ENCODE measurements around the gene GRIA3.
A peak's percentile ranks its signal among the peaks of the same experiment; 100 is the strongest.

GRIA3 gene

DNA sequence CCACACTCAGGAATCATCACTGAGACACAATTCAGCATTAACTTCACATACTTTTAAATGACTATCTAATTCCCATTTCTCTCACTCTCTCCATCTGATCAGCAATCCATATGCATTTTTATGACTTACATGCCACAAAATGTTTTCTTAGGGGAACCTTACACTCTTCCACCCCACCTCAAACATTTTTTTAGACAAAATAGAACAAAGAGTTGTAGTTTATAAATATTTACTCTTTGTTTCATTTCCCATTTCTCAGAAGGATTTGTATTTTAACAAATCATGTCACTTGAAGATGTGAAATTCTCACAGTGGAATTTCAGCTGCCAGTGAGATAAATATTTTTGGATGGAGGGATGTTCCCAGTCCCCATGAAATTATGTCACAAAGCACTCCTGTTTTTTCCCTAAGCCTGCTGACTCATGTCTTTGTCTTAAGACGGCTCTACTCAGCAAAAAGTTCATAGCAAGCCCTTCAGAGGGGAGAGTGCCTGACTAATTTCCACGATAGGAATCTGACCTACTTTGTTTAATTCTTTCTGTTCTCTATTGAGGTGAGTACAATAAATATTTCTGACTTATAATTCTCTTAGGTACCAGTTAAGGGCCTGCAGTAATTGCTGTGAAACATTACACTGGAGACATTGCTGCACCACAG is 291.1 kb downstream of the GRIA3 start:
- H3K36me3 ChIP-seq (ENCODE audit: insufficient read depth, low read length), result no peaks in the 10 kb centered on the region

DNA sequence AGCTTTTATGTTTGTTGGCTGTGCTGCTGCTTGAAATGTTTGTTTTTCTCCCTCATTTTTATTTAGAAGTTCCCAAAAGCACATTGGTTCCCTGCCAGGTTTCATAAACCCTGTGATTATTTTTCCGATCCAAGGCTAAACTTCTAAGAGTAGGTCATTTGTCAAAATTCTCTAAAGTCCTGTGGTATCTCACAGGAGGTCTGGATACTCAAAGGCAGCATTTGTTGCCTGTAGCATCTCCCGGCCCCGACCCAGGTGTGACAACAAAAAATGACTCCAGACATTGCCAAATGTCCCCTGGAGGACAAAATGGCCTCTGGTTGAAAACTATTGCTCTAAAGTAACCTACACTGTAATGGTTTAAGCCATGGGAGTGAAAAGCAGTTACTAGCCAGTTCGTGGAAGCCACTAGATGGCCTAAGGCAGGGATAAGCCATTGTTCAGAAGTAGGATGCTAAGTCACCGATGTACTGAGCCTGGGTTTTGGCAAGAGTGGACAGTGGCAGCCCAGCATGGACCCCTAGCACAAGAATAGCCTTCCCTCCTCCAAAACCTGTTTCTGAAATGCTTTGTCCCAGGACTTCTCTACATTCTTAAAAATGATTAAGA is 292.6 kb downstream of the GRIA3 start:
- Histone ChIP-seq H3K9me3 (ENCODE audit: low read length) (no peaks in the 10 kb centered on the region), H3K27me3 (ENCODE audit: control insufficient read depth in 1 of 2, insufficient read depth in 2 of 2, low read length in 2 of 2) (no peaks in the 10 kb centered on the region), H3K9ac (ENCODE audit: low read length) (no peak overlapping the region), H3K4me3 (ENCODE audit: low read depth in 1 of 2, low read length in 2 of 2) (no peak overlapping the region), H3K27ac (ENCODE audit: low read depth, low read length) (no peak overlapping the region), H3K4me1 (ENCODE audit: insufficient read depth, low read length) (peaks cover 7% of the 10 kb centered on the region), H3K36me3 (ENCODE audit: insufficient read depth, low read length) (no peaks in the 10 kb centered on the region)

More for the DNA sequence above, 291.1 kb downstream of the GRIA3 start:
- no peak overlapping the region for H3K4me3 ChIP-seq (ENCODE audit: low read depth in 1 of 2, low read length in 2 of 2)
- H3K9me3 ChIP-seq (ENCODE audit: low read length), result no peaks in the 10 kb centered on the region
- peaks cover 7% of the 10 kb centered on the region for H3K4me1 ChIP-seq (ENCODE audit: insufficient read depth, low read length)
- H3K27ac ChIP-seq (ENCODE audit: low read depth, low read length), result no peak overlapping the region
- no peaks in the 10 kb centered on the region for H3K27me3 ChIP-seq (ENCODE audit: control insufficient read depth in 1 of 2, insufficient read depth in 2 of 2, low read length in 2 of 2)
- no peak overlapping the region for H3K9ac ChIP-seq (ENCODE audit: low read length)

DNA sequence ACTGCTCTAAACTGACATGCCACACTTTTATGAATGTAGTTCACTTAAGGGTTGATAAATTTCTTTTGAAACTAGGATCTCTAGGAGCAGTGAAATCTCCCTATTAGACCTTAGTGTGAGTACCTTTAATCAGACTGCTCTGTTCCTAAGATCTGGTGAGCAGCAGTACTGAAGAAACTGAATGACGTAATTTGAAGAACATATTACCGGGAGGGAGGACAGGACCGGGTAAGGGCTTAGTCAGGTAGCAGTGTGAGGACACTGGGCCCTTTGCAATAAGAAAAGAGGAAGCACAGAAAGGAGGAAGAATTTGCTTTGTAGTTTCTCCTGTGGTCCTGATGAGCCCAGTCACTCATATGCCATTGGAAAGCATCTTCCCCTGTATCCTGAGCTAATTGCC is 293.6 kb downstream of the GRIA3 start:
- H3K9me3 ChIP-seq (ENCODE audit: low read length), result no peaks in the 10 kb centered on the region
- H3K4me1 ChIP-seq (ENCODE audit: insufficient read depth, low read length), result peaks cover 7% of the 10 kb centered on the region
- H3K4me3 ChIP-seq (ENCODE audit: low read depth in 1 of 2, low read length in 2 of 2), result no peak overlapping the region
- H3K36me3 ChIP-seq (ENCODE audit: insufficient read depth, low read length), result no peaks in the 10 kb centered on the region
- no peaks in the 10 kb centered on the region for H3K27me3 ChIP-seq (ENCODE audit: control insufficient read depth in 1 of 2, insufficient read depth in 2 of 2, low read length in 2 of 2)
- no peak overlapping the region for H3K27ac ChIP-seq (ENCODE audit: low read depth, low read length)
- no peak overlapping the region for H3K9ac ChIP-seq (ENCODE audit: low read length)

DNA sequence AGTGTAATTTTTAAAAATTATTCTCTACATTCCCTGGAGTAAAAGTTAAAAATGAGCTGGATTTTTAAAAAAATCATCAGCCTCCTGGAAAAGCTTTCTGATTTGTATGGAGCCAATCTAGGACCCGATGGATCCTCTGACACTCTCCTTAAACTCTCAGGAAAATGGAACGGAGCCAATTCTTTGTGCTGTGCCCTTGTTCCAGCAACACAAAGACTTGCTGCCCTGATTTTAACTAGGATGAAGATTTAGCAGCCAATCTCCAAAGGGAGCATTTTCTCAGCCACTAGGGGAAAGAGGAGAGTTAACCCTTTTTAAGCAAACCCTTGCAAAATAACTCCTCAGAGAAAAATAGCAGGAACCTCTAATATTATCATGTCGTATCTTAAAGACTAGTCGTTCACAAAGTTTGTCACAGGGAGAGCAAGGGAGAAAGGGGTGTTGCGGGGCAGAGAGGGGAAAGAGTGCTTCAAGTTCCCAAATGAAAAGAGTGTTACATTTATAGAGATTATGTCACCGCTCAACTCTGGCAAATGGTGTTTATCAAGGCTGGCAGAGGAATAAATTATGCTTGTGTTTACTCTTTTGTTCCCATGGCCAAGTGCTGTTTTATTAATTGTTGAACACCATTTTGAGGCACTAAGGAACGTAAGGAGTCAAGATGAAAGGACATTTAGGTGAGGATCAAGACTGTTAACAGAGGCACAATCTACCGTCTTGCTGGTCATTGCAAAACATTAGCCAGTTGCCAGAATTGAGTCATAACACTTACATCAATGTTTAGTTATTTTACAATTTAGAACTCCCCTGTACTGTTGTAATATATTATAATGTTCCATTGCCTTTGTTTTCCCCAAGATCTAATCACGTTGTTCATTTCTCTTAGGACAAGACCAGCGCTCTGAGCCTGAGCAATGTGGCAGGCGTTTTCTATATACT is 298.1 kb downstream of the GRIA3 start:
- Histone ChIP-seq H3K27me3 (ENCODE audit: control insufficient read depth in 1 of 2, insufficient read depth in 2 of 2, low read length in 2 of 2) (no peaks in the 10 kb centered on the region), H3K9me3 (ENCODE audit: low read length) (no peaks in the 10 kb centered on the region), H3K9ac (ENCODE audit: low read length) (no peak overlapping the region), H3K4me3 (ENCODE audit: low read depth in 1 of 2, low read length in 2 of 2) (no peak overlapping the region), H3K4me1 (ENCODE audit: insufficient read depth, low read length) (no peaks in the 10 kb centered on the region), H3K36me3 (ENCODE audit: insufficient read depth, low read length) (no peaks in the 10 kb centered on the region), H3K27ac (ENCODE audit: low read depth, low read length) (peak overlapping the region; percentile 19)

DNA sequence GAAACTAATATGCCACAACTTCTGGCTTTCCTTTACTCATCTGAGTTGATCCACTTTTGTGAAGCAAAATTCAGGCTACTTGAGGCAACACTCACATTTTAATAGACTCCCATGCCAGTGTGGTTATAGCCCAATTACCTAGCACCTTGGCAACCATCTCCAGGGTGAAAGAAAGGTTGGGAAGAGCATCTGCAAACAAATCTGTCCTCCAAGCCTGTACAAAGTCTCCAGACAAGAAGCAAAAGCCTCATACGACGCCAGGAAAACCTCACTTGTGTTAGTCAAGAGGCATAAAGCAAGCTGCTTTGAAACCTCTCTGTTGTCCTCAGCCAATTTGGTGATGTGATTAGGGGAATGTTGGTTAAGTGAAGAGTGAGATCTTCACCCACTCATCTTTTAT is 302.2 kb downstream of the GRIA3 start:
- no peaks in the 10 kb centered on the region for H3K36me3 ChIP-seq (ENCODE audit: insufficient read depth, low read length)
- no peak overlapping the region for H3K4me3 ChIP-seq (ENCODE audit: low read depth in 1 of 2, low read length in 2 of 2)
- H3K27me3 ChIP-seq (ENCODE audit: control insufficient read depth in 1 of 2, insufficient read depth in 2 of 2, low read length in 2 of 2), result no peaks in the 10 kb centered on the region
- no peaks in the 10 kb centered on the region for H3K9me3 ChIP-seq (ENCODE audit: low read length)
- H3K9ac ChIP-seq (ENCODE audit: low read length), result no peak overlapping the region
- H3K27ac ChIP-seq (ENCODE audit: low read depth, low read length), result no peak overlapping the region
- no peaks in the 10 kb centered on the region for H3K4me1 ChIP-seq (ENCODE audit: insufficient read depth, low read length)

DNA sequence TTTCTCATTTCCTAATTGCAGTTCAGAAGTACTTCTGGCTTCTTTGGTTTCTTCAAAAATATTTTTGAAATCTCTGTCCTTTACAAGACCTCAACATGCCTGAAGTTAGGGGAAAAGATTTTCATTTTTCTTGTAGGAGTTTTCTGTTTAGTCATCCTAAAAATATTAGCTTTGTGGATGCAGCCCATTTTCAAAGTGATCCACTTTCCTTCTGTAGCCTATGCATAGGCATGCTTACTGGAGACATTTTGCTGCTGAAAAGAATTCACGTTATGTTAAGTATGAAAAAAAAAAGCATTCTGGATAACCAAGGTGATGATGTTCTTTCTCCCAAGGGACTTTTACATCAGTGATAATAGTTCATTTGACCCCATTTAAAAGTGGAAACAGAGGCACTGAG is 303.2 kb downstream of the GRIA3 start:
- Histone ChIP-seq H3K27ac (ENCODE audit: low read depth, low read length) (no peak overlapping the region), H3K36me3 (ENCODE audit: insufficient read depth, low read length) (no peaks in the 10 kb centered on the region), H3K27me3 (ENCODE audit: control insufficient read depth in 1 of 2, insufficient read depth in 2 of 2, low read length in 2 of 2) (no peaks in the 10 kb centered on the region), H3K4me1 (ENCODE audit: insufficient read depth, low read length) (no peaks in the 10 kb centered on the region), H3K9ac (ENCODE audit: low read length) (no peak overlapping the region), H3K4me3 (ENCODE audit: low read depth in 1 of 2, low read length in 2 of 2) (no peak overlapping the region), H3K9me3 (ENCODE audit: low read length) (no peaks in the 10 kb centered on the region)

DNA sequence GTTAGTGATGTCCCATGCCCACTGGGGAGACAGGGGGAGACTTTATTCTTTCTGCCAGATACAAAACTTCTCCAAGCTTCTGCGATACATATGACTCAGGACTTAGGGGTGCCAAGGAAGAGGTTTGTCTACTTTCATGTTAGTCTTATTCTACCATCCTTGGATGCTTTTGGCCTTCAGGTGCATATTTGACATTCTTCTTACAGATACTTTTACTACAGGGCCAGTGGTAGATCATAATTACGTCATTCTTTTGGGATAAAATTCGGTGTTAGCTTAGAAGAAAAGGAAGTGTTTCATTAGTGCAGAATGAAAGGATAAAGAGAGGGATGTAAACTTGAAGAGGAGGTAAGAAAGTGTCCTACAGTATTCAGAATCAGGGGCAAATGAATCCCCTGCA is 303.6 kb downstream of the GRIA3 start:
- Histone ChIP-seq H3K4me1 (ENCODE audit: insufficient read depth, low read length) (no peaks in the 10 kb centered on the region), H3K27ac (ENCODE audit: low read depth, low read length) (no peak overlapping the region), H3K4me3 (ENCODE audit: low read depth in 1 of 2, low read length in 2 of 2) (no peak overlapping the region), H3K27me3 (ENCODE audit: control insufficient read depth in 1 of 2, insufficient read depth in 2 of 2, low read length in 2 of 2) (peaks cover 0 to 1% of the 10 kb centered on the region in 2 donors), H3K9me3 (ENCODE audit: low read length) (no peaks in the 10 kb centered on the region), H3K36me3 (ENCODE audit: insufficient read depth, low read length) (no peaks in the 10 kb centered on the region), H3K9ac (ENCODE audit: low read length) (no peak overlapping the region)

DNA sequence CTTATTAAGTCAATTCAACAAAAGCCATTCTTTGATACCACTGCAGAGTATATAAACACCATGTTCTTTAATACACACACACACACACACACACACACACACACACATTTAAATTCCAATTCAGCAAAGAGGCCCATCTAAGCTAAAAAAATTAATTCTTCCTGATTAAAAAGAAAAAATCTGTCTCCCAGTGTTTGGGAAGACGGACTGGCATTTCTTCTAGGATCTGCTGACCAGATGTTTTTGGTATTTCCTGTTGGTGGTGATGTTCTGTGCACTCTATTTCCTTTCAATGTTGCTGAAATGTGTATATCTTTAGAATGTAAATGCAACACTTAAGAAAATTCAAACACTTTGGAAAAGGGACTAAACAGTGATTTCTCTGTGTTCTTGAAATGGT is 304.9 kb downstream of the GRIA3 start:
- H3K36me3 ChIP-seq (ENCODE audit: insufficient read depth, low read length), result no peaks in the 10 kb centered on the region
- peaks cover 0 to 4% of the 10 kb centered on the region in 2 donors for H3K27me3 ChIP-seq (ENCODE audit: control insufficient read depth in 1 of 2, insufficient read depth in 2 of 2, low read length in 2 of 2)
- no peak overlapping the region for H3K9ac ChIP-seq (ENCODE audit: low read length)
- H3K4me3 ChIP-seq (ENCODE audit: low read depth in 1 of 2, low read length in 2 of 2), result no peak overlapping the region
- no peaks in the 10 kb centered on the region for H3K4me1 ChIP-seq (ENCODE audit: insufficient read depth, low read length)
- H3K9me3 ChIP-seq (ENCODE audit: low read length), result no peaks in the 10 kb centered on the region
- H3K27ac ChIP-seq (ENCODE audit: low read depth, low read length), result no peak overlapping the region

DNA sequence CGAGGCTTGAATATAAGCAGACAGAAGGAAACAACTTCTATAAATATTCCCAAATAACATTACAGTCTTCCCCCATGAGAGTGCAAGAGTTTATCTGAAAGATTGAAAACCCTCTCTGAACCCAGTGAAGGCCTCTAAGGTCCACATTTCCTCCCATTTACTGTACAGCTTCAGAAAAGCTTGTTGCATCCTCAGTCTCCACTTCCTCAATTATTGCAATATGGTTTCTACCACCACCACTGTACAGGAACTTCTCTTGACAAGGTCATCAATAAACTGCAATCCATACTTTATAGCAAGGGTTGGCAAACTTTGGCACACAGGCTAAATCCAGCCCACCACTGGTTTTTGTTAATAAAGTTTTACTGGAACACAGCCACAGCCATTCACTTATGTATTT is 309.8 kb downstream of the GRIA3 start:
- H3K36me3 ChIP-seq (ENCODE audit: insufficient read depth, low read length), result no peaks in the 10 kb centered on the region
- H3K27me3 ChIP-seq (ENCODE audit: control insufficient read depth in 1 of 2, insufficient read depth in 2 of 2, low read length in 2 of 2), result peaks cover 0 to 4% of the 10 kb centered on the region in 2 donors
- no peaks in the 10 kb centered on the region for H3K4me1 ChIP-seq (ENCODE audit: insufficient read depth, low read length)

DNA sequence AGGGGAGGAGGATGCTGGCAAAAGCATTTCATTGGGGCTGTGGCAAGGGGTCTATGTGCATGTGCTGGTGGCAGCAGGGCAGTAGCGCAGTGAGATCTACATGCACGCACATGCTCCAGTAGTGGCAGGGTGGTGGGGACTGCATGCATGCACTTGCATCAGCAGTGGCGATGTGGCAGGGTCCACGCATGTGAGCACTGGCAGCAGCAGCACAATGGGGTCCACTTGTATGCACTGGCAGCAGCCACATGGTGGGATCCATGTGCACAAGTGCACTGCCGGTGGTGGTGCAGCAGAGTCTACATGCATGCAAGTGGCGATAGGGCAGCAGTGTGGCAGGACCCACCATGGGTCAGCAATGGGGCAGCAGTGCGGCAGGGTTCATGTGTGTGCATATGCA is 315.7 kb downstream of the GRIA3 start:
- Histone ChIP-seq H3K9ac (ENCODE audit: low read length) (no peak overlapping the region), H3K9me3 (ENCODE audit: low read length) (no peaks in the 10 kb centered on the region), H3K27me3 (ENCODE audit: control insufficient read depth in 1 of 2, insufficient read depth in 2 of 2, low read length in 2 of 2) (no peaks in the 10 kb centered on the region), H3K4me3 (ENCODE audit: low read depth in 1 of 2, low read length in 2 of 2) (no peak overlapping the region), H3K4me1 (ENCODE audit: insufficient read depth, low read length) (no peaks in the 10 kb centered on the region), H3K27ac (ENCODE audit: low read depth, low read length) (no peak overlapping the region), H3K36me3 (ENCODE audit: insufficient read depth, low read length) (no peaks in the 10 kb centered on the region)

More for the DNA sequence above, 309.8 kb downstream of the GRIA3 start:
- no peak overlapping the region for H3K4me3 ChIP-seq (ENCODE audit: low read depth in 1 of 2, low read length in 2 of 2)
- no peaks in the 10 kb centered on the region for H3K9me3 ChIP-seq (ENCODE audit: low read length)
- no peak overlapping the region for H3K9ac ChIP-seq (ENCODE audit: low read length)
- no peak overlapping the region for H3K27ac ChIP-seq (ENCODE audit: low read depth, low read length)

DNA sequence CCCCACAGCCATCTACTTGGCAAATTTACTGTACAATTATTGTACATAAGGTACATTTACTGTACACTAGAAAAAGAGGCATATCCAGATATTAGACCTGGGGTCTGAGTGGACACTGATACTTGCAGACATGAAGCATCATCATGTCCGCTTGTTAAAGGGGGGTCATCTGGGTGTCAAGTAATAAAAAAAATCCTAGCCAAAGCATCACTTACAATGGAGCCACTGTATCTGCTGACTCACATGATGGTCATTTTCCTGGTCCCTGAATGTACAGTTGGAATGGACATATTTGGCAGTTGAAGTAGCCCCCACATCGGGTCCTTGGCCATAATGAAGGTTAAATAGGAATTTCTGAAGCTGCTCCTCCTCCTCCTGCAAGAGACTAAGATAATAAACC is 320.0 kb downstream of the GRIA3 start:
- Histone ChIP-seq H3K36me3 (ENCODE audit: insufficient read depth, low read length) (no peaks in the 10 kb centered on the region), H3K4me3 (ENCODE audit: low read depth in 1 of 2, low read length in 2 of 2) (no peak overlapping the region), H3K27me3 (ENCODE audit: control insufficient read depth in 1 of 2, insufficient read depth in 2 of 2, low read length in 2 of 2) (no peaks in the 10 kb centered on the region), H3K9me3 (ENCODE audit: low read length) (no peaks in the 10 kb centered on the region), H3K9ac (ENCODE audit: low read length) (no peak overlapping the region), H3K4me1 (ENCODE audit: insufficient read depth, low read length) (no peaks in the 10 kb centered on the region), H3K27ac (ENCODE audit: low read depth, low read length) (no peak overlapping the region)
